K562 (cell line): ENCODE results near the gene MCC. TPM values are rescaled to one million over a fixed set of nuclear protein-coding genes. Genes with fewer than 3 reads are reported as not detected.

Source experiments
- FOXP1 ChIP-seq: sonication (generic); formaldehyde crosslinking; IDR thresholded peaks from 2 replicates; pipeline ENCODE4 v1.8.0; 2022; ENCODE audit warnings: mild to moderate bottlenecking, missing genetic modification reagents
- HMGN3 ChIP-seq: IDR thresholded peaks from 2 replicates; pipeline ENCODE4 v1.6.1; 2011; ENCODE audit warnings: borderline replicate concordance, low read depth, mild to moderate bottlenecking, mixed read lengths, low read length; ENCODE audit not compliant: insufficient read length; ENCODE audit errors: extremely low read depth
- JUNB ChIP-seq: fragments of 450-650 bp; formaldehyde crosslinking; conservative IDR thresholded peaks from 2 replicates; pipeline ENCODE4 v1.4.0; 2020; ENCODE audit warnings: mild to moderate bottlenecking
- MCM3 ChIP-seq: fragments of 450-650 bp; IDR thresholded peaks from 2 replicates; pipeline ENCODE4 v1.6.1; 2016
- MITF ChIP-seq: IDR thresholded peaks from 2 replicates; pipeline ENCODE4 v1.6.1; 2014; ENCODE audit warnings: antibody characterized with exemption
- NFYB ChIP-seq: IDR thresholded peaks from 2 replicates; pipeline ENCODE4 v1.6.1; 2011; ENCODE audit warnings: mild to moderate bottlenecking, moderate library complexity; ENCODE audit not compliant: insufficient read length; ENCODE audit errors: extremely low read depth
- POU5F1 ChIP-seq: fragments of 150-350 bp; IDR thresholded peaks from 2 replicates; pipeline ENCODE4 v1.6.1; 2014; ENCODE audit warnings: borderline replicate concordance, low read length, low read depth, mild to moderate bottlenecking; ENCODE audit not compliant: partially characterized antibody
- RBM14 ChIP-seq: fragments of 200-400 bp; formaldehyde crosslinking; IDR thresholded peaks from 2 replicates; pipeline ENCODE4 v1.6.1; 2018; ENCODE audit warnings: low read depth, mild to moderate bottlenecking, low read length, moderate library complexity, borderline replicate concordance; ENCODE audit not compliant: insufficient read depth
- SAFB2 ChIP-seq: fragments of 200-400 bp; formaldehyde crosslinking; IDR thresholded peaks from 2 replicates; pipeline ENCODE4 v1.6.1; 2018; ENCODE audit warnings: borderline replicate concordance, low read length, low read depth, moderate library complexity; ENCODE audit not compliant: severe bottlenecking
- SOX6 ChIP-seq: fragments of 450-650 bp; IDR thresholded peaks from 2 replicates; pipeline ENCODE4 v1.6.1; 2014; ENCODE audit warnings: mild to moderate bottlenecking
- U2AF2 ChIP-seq: fragments of 200-400 bp; formaldehyde crosslinking; optimal IDR thresholded peaks from 2 replicates; pipeline ENCODE3; 2017; ENCODE audit warnings: low read depth, mild to moderate bottlenecking, low read length
- WHSC1 ChIP-seq: IDR thresholded peaks from one replicate; pipeline ENCODE4 v1.6.1; 2012; ENCODE audit warnings: low read length, control low read depth, inconsistent platforms
- ZFP1 ChIP-seq: fragments of 450-650 bp; formaldehyde crosslinking; IDR thresholded peaks from 2 replicates; pipeline ENCODE4 v1.4.0; 2020; ENCODE audit warnings: mild to moderate bottlenecking, mixed read lengths
- ZNF24 ChIP-seq: fragments of 450-650 bp; IDR thresholded peaks from 2 replicates; pipeline ENCODE4 v1.6.1; 2016
- ZNF431 ChIP-seq: sonication (generic); formaldehyde crosslinking; IDR thresholded peaks from 2 replicates; pipeline ENCODE4 v1.8.0; 2022; ENCODE audit warnings: mild to moderate bottlenecking, missing genetic modification reagents
- ZNF589 ChIP-seq: fragments of 200-800 bp; sonication (Bioruptor generic); IDR thresholded peaks from 2 replicates; pipeline ENCODE4 v1.6.1; 2016; ENCODE audit warnings: low read depth, missing genetic modification characterization, missing compliant biosample characterization
- ZNF830 ChIP-seq: fragments of 250-450 bp; sonication (Bioruptor Pico); IDR thresholded peaks from 2 replicates; pipeline ENCODE4 v1.5.0; 2021; ENCODE audit warnings: mild to moderate bottlenecking
- polyA plus RNA-seq, 8 experiments: library from polyadenylated mRNA; depleted of rRNA in 4 of 8; stranded (reverse) in 5 of 8; unstranded in 3 of 8; fragments of >200 nt; fragmentation: Nextera tagmentation in 2 of 8; fragmentation: Illumina TruSeq in 1 of 8; extraction: Ambion mirVana in 2 of 8; extraction: Trizol in 1 of 8; gene quantifications; 2 replicates each; pipeline versions ENCODE4 v1.2.1 to v1.2.3, GENCODE V29; 2011 to 2014; ENCODE audit warnings: inconsistent platforms in 1 of 8, missing spikeins in 1 of 8
- total RNA-seq, 7 experiments: library from RNA; depleted of rRNA in 6 of 7; stranded (reverse); fragments of >200 nt in 6 of 7; fragmentation: Illumina TruSeq in 2 of 7; extraction: Trizol in 2 of 7; gene quantifications; 2 replicates each; pipeline versions ENCODE4 v1.2.1 to v1.2.3, GENCODE V29; 2011 to 2021; ENCODE audit warnings: low replicate concordance in 1 of 7
- TF ChIP-seq, protein P1 (sequence below): sonication (generic); formaldehyde crosslinking; IDR thresholded peaks from 2 replicates; pipeline ENCODE4 v1.8.1; 2023; ENCODE audit warnings: mild to moderate bottlenecking, missing genetic modification reagents
- TF ChIP-seq, protein P2 (sequence below), 2 experiments: fragments of 150-350 bp in 1 of 2; IDR thresholded peaks; 2 replicates each; pipeline ENCODE4 v1.6.1; 2012 to 2016; ENCODE audit warnings: low read depth in 2 of 2, low read length in 2 of 2, mild to moderate bottlenecking in 1 of 2, moderate library complexity in 1 of 2

The MCC gene
- total and polyA plus RNA-seq, 9 of the 15 experiments (the other 6 are each of a cell fraction or from before 2014, with no cell fraction given): 0.04 to 0.24 (median 0.06) TPM; not detected in 1

GRCh38 chr5:112976432-112977309 lies 511.6 kb downstream of the MCC start, which contains the start of gene DCP2 (continued):
- TF ChIP-seq, protein P1, sequence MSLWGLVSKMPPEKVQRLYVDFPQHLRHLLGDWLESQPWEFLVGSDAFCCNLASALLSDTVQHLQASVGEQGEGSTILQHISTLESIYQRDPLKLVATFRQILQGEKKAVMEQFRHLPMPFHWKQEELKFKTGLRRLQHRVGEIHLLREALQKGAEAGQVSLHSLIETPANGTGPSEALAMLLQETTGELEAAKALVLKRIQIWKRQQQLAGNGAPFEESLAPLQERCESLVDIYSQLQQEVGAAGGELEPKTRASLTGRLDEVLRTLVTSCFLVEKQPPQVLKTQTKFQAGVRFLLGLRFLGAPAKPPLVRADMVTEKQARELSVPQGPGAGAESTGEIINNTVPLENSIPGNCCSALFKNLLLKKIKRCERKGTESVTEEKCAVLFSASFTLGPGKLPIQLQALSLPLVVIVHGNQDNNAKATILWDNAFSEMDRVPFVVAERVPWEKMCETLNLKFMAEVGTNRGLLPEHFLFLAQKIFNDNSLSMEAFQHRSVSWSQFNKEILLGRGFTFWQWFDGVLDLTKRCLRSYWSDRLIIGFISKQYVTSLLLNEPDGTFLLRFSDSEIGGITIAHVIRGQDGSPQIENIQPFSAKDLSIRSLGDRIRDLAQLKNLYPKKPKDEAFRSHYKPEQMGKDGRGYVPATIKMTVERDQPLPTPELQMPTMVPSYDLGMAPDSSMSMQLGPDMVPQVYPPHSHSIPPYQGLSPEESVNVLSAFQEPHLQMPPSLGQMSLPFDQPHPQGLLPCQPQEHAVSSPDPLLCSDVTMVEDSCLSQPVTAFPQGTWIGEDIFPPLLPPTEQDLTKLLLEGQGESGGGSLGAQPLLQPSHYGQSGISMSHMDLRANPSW: no peak
- no peak for TF ChIP-seq WHSC1
- no peak for TF ChIP-seq ZNF431 (CRISPR knock-in tag)
- peak; percentile 59; the same call in 1 of the 2 replicates for TF ChIP-seq FOXP1 (CRISPR knock-in tag)
- TF ChIP-seq SOX6: no peak
- peak; percentile 74 for TF ChIP-seq HMGN3
- no peak for TF ChIP-seq RBM14
- no peak for TF ChIP-seq POU5F1
- TF ChIP-seq U2AF2: no peak
- TF ChIP-seq NFYB: peak; percentile 84
- TF ChIP-seq MCM3: no peak
- 0 out of 2 replicates have a peak, but pooled peaks have one; percentile 15 for TF ChIP-seq ZNF589 (CRISPR knock-in tag)
- TF ChIP-seq MITF: no peak
- TF ChIP-seq JUNB (CRISPR knock-in tag): no peak
- TF ChIP-seq ZFP1: no peak
- no peak for TF ChIP-seq ZNF24
- TF ChIP-seq, protein P2, sequence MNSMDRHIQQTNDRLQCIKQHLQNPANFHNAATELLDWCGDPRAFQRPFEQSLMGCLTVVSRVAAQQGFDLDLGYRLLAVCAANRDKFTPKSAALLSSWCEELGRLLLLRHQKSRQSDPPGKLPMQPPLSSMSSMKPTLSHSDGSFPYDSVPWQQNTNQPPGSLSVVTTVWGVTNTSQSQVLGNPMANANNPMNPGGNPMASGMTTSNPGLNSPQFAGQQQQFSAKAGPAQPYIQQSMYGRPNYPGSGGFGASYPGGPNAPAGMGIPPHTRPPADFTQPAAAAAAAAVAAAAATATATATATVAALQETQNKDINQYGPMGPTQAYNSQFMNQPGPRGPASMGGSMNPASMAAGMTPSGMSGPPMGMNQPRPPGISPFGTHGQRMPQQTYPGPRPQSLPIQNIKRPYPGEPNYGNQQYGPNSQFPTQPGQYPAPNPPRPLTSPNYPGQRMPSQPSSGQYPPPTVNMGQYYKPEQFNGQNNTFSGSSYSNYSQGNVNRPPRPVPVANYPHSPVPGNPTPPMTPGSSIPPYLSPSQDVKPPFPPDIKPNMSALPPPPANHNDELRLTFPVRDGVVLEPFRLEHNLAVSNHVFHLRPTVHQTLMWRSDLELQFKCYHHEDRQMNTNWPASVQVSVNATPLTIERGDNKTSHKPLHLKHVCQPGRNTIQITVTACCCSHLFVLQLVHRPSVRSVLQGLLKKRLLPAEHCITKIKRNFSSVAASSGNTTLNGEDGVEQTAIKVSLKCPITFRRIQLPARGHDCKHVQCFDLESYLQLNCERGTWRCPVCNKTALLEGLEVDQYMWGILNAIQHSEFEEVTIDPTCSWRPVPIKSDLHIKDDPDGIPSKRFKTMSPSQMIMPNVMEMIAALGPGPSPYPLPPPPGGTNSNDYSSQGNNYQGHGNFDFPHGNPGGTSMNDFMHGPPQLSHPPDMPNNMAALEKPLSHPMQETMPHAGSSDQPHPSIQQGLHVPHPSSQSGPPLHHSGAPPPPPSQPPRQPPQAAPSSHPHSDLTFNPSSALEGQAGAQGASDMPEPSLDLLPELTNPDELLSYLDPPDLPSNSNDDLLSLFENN (IDR thresholded peaks at IDR 0.05; ENCODE audit: low read depth in 2 of 2, low read length in 2 of 2): 0 out of 4 replicates have a peak, but pooled peaks of 1 of the 2 experiments have one; percentile 19
- TF ChIP-seq SAFB2: no peak
- TF ChIP-seq ZNF830: no peak
